HCT116 (cell line): Measurements from ENCODE around the gene COL21A1. TPM values are rescaled to one million over a fixed set of nuclear protein-coding genes. Genes with fewer than 3 reads are reported as not detected.

Experiments
- ATAC-seq: fragments of 200-7000 bp; cut with Tn5 transposase; 2 replicates; pipeline ENCODE4 v1.9.1; 2020; ENCODE audit warnings: mild to moderate bottlenecking, moderate library complexity
- BruUV-seq: library from RNA; stranded (reverse); fragments of 400-500 nt; replicated peaks from 2 replicates; lab custom pipeline; 2021; lab: Mats Ljungman, UMichigan
- CTCF ChIA-PET: fragments of 300-600 bp; sonication (Branson Sonifier 250); formaldehyde crosslinking; loops from one replicate; lab custom pipeline; 2021; ENCODE audit warnings: antibody characterized with exemption; lab: Charles Lee
- POLR2A ChIA-PET: fragments of 300-600, 350-600 bp; sonication (Branson Sonifier 250); formaldehyde crosslinking; loops from one replicate; lab custom pipeline; 2021; ENCODE audit warnings: antibody characterized with exemption; lab: Charles Lee
- RAD21 ChIA-PET, 2 experiments: fragments of 300-600 bp; sonication (Branson Sonifier 250); formaldehyde crosslinking; loops; one replicate each; lab custom pipeline; 2023; ENCODE audit warnings: low total read pairs in 2 of 2; ENCODE audit not compliant: uncharacterized antibody in 2 of 2, unreplicated experiment in 2 of 2, low non-redundant PET in 1 of 2; lab: Charles Lee
- DNase-seq: peaks from one replicate; pipeline ENCODE4 v3.0.0-alpha.2; 2010; ENCODE audit warnings: low read depth, low spot score
- H2AFZ ChIP-seq: fragments of 200-600 bp; shearing (Covaris generic), sonication (generic); 2 replicates; pipeline ENCODE4 v1.6.1; 2017; ENCODE audit warnings: low read depth, mixed run types, mixed read lengths, antibody characterized with exemption, low read length; ENCODE audit not compliant: poor library complexity, severe bottlenecking
- H3K27ac ChIP-seq: 2 replicates; pipeline ENCODE4 v1.5.1; 2012; ENCODE audit warnings: low read depth, low read length
- H3K27me3 ChIP-seq: fragments of 200-600 bp; sonication (generic); 2 replicates; pipeline ENCODE4 v1.6.1; 2016; ENCODE audit warnings: mixed run types, low read length, mixed read lengths; ENCODE audit not compliant: insufficient read depth
- H3K36me3 ChIP-seq, 2 experiments: fragments of 200-500 bp in 1 of 2; fragments of 200-600 bp in 1 of 2; sonication (Bioruptor generic) in 1 of 2; sonication (generic) in 1 of 2; 2 replicates each; pipeline versions ENCODE4 v1.5.1 to v1.6.1; 2014 to 2016; ENCODE audit warnings: low read length in 2 of 2, inconsistent platforms in 1 of 2, mixed read lengths in 1 of 2, mixed run types in 1 of 2; ENCODE audit not compliant: insufficient read depth in 2 of 2, control insufficient read depth in 1 of 2
- H3K4me1 ChIP-seq, 2 experiments: fragments of 200-600 bp in 1 of 2; sonication (generic) in 1 of 2; 2 replicates each; pipeline versions ENCODE4 v1.5.1 to v1.6.1; 2012 to 2017; ENCODE audit warnings: low read length in 2 of 2, inconsistent platforms in 1 of 2, mild to moderate bottlenecking in 1 of 2, mixed read lengths in 1 of 2, mixed run types in 1 of 2, moderate library complexity in 1 of 2; ENCODE audit not compliant: insufficient read depth in 2 of 2, control insufficient read depth in 1 of 2
- H3K4me2 ChIP-seq: fragments of 200-600 bp; sonication (generic); 2 replicates; pipeline ENCODE4 v1.6.1; 2017; ENCODE audit warnings: mixed run types, low read length, mixed read lengths
- H3K4me3 ChIP-seq, 2 experiments: fragments of 200-600 bp in 1 of 2; sonication (generic) in 1 of 2; replicated peaks in 1 of 2; 2 replicates each; pipeline ENCODE4 v1.5.1; 2011 to 2016; ENCODE audit warnings: low read length in 2 of 2, control low read depth in 1 of 2, low read depth in 1 of 2, mild to moderate bottlenecking in 1 of 2, mixed read lengths in 1 of 2, mixed run types in 1 of 2
- H3K79me2 ChIP-seq: fragments of 200-600 bp; sonication (generic); 2 replicates; pipeline ENCODE4 v1.6.1; 2017; ENCODE audit warnings: mild to moderate bottlenecking, mixed run types, low read length, moderate library complexity, mixed read lengths; ENCODE audit not compliant: insufficient read depth
- H3K9ac ChIP-seq: fragments of 200-600 bp; sonication (generic); 2 replicates; pipeline ENCODE4 v1.6.1; 2016; ENCODE audit warnings: low read length, mixed read lengths
- H3K9me2 ChIP-seq: fragments of 200-600 bp; sonication (generic), shearing (Covaris generic); 2 replicates; pipeline ENCODE4 v1.6.1; 2017; ENCODE audit warnings: mixed run types, mild to moderate bottlenecking, moderate library complexity; ENCODE audit not compliant: insufficient read depth
- H3K9me3 ChIP-seq, 2 experiments: fragments of 200-500 bp in 1 of 2; fragments of 200-600 bp in 1 of 2; sonication (Bioruptor generic) in 1 of 2; sonication (generic) in 1 of 2; 2 replicates each; pipeline ENCODE4 v1.6.1; 2014 to 2017; ENCODE audit warnings: low read length in 2 of 2, mixed read lengths in 2 of 2, inconsistent platforms in 1 of 2, low read depth in 1 of 2, mild to moderate bottlenecking in 1 of 2, mixed run types in 1 of 2, moderate library complexity in 1 of 2; ENCODE audit not compliant: control insufficient read depth in 1 of 2, insufficient read depth in 1 of 2
- H4K20me1 ChIP-seq: fragments of 200-600 bp; sonication (generic), shearing (Covaris generic); 2 replicates; pipeline ENCODE4 v1.6.1; 2017; ENCODE audit warnings: mixed run types, mild to moderate bottlenecking, moderate library complexity; ENCODE audit not compliant: insufficient read depth
- CBX3 ChIP-seq: IDR thresholded peaks from 2 replicates; pipeline ENCODE4 v1.6.1; 2012; ENCODE audit warnings: low read depth
- CEBPB ChIP-seq: IDR thresholded peaks from 2 replicates; pipeline ENCODE4 v1.6.1; 2012; ENCODE audit warnings: low read depth
- EZH2 ChIP-seq: fragments of 200-600 bp; sonication (generic); IDR thresholded peaks from 2 replicates; pipeline ENCODE4 v1.6.1; 2017; ENCODE audit warnings: antibody characterized with exemption, mixed run types
- FOSL1 ChIP-seq: IDR thresholded peaks from 2 replicates; pipeline ENCODE4 v1.6.1; 2012; ENCODE audit warnings: low read depth
- JUND ChIP-seq: IDR thresholded peaks from 2 replicates; pipeline ENCODE4 v1.6.1; 2012
- POLR2A ChIP-seq: IDR thresholded peaks from 2 replicates; pipeline ENCODE4 v1.7.0; 2011; ENCODE audit warnings: borderline replicate concordance; ENCODE audit not compliant: insufficient read depth, insufficient read length; ENCODE audit errors: extremely low read depth
- RAD21 ChIP-seq: IDR thresholded peaks from 2 replicates; pipeline ENCODE4 v1.6.1; 2012; ENCODE audit warnings: low read depth, mild to moderate bottlenecking
- SIN3A ChIP-seq: IDR thresholded peaks from 2 replicates; pipeline ENCODE4 v1.6.1; 2012; ENCODE audit warnings: low read depth
- SRF ChIP-seq: IDR thresholded peaks from 2 replicates; pipeline ENCODE4 v1.6.1; 2012; ENCODE audit warnings: low read depth
- TCF7L2 ChIP-seq: IDR thresholded peaks from 2 replicates; pipeline ENCODE4 v1.7.0; 2011; ENCODE audit warnings: borderline replicate concordance, inconsistent platforms; ENCODE audit not compliant: insufficient read depth, insufficient read length; ENCODE audit errors: extremely low read depth
- YY1 ChIP-seq: IDR thresholded peaks from 2 replicates; pipeline ENCODE4 v1.6.1; 2011; ENCODE audit warnings: low read length, low read depth, moderate library complexity, mild to moderate bottlenecking; ENCODE audit not compliant: insufficient replicate concordance; ENCODE audit errors: extremely low read depth
- ZFX ChIP-seq: fragments of 450-650 bp; IDR thresholded peaks from 2 replicates; pipeline ENCODE4 v1.6.1; 2017
- ZNF274 ChIP-seq: fragments of 200-500 bp; sonication (Bioruptor generic); IDR thresholded peaks from 2 replicates; pipeline ENCODE4 v1.6.1; 2014; ENCODE audit warnings: mild to moderate bottlenecking, low read depth, low read length, inconsistent platforms
- intact Hi-C: fragments of 100-400 bp; cut with micrococcal nuclease; formaldehyde crosslinking; loops from 2 replicates; pipeline ENCODE4 v1.10.0; 2022
- total RNA-seq: library from RNA; stranded (reverse); gene quantifications from one replicate; pipeline ENCODE4 v1.2.1, GENCODE V29; 2021; ENCODE audit not compliant: unreplicated experiment
- TF ChIP-seq, protein P1 (sequence below): IDR thresholded peaks from 2 replicates; pipeline ENCODE4 v1.6.1; 2012
- TF ChIP-seq, protein P2 (sequence below): IDR thresholded peaks from 2 replicates; pipeline ENCODE4 v1.6.1; 2012; ENCODE audit warnings: low read depth

Gene COL21A1
- total RNA-seq, 1 experiment from 2014 or later = not detected

DNA sequence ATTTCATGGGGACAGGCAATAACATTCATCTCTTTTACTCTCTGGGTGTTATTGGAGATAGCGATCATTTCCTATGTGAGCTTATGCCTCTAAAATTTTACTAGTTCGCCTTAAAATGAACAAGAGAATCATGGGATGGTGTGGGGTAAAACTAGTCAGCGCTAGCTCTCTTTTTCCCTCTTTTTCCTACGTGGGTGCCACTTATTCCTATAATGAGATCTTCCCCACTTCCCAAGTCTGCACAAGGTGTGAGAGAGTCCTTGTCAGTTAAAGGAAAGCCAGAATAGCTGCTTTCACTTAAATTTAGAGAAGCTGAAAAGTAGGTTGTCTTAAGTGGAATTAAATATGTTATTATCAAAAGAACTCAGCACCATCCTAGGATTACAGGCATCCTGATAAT, 198.8 kb downstream of the COL21A1 start:
- TF ChIP-seq ZFX (no peak), SIN3A (no peak), TCF7L2 (no peak), CEBPB (no peak), POLR2A (no peak), SRF (no peak), ZNF274 (no peak), YY1 (no peak), JUND (no peak), RAD21 (no peak), FOSL1 (no peak), EZH2 (no peak), CBX3 (no peak)
- TF ChIP-seq, protein P1, sequence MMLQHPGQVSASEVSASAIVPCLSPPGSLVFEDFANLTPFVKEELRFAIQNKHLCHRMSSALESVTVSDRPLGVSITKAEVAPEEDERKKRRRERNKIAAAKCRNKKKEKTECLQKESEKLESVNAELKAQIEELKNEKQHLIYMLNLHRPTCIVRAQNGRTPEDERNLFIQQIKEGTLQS = no peak
- TF ChIP-seq, protein P2, sequence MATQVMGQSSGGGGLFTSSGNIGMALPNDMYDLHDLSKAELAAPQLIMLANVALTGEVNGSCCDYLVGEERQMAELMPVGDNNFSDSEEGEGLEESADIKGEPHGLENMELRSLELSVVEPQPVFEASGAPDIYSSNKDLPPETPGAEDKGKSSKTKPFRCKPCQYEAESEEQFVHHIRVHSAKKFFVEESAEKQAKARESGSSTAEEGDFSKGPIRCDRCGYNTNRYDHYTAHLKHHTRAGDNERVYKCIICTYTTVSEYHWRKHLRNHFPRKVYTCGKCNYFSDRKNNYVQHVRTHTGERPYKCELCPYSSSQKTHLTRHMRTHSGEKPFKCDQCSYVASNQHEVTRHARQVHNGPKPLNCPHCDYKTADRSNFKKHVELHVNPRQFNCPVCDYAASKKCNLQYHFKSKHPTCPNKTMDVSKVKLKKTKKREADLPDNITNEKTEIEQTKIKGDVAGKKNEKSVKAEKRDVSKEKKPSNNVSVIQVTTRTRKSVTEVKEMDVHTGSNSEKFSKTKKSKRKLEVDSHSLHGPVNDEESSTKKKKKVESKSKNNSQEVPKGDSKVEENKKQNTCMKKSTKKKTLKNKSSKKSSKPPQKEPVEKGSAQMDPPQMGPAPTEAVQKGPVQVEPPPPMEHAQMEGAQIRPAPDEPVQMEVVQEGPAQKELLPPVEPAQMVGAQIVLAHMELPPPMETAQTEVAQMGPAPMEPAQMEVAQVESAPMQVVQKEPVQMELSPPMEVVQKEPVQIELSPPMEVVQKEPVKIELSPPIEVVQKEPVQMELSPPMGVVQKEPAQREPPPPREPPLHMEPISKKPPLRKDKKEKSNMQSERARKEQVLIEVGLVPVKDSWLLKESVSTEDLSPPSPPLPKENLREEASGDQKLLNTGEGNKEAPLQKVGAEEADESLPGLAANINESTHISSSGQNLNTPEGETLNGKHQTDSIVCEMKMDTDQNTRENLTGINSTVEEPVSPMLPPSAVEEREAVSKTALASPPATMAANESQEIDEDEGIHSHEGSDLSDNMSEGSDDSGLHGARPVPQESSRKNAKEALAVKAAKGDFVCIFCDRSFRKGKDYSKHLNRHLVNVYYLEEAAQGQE = no peak
- no peak overlapping the region for H3K4me2 ChIP-seq
- no peaks in the 10 kb centered on the region for H3K9me2 ChIP-seq
- no peaks in the 10 kb centered on the region for H3K36me3 ChIP-seq
- intact Hi-C loops = no loop called here
- DNase-seq (no peak), ATAC-seq (no peak)
- no TSS peak for BruUV-seq
- H3K27me3 ChIP-seq = no peaks in the 10 kb centered on the region
- H2AFZ ChIP-seq = no peak overlapping the region
- ChIA-PET POLR2A (no interaction called here), CTCF (no interaction called here), RAD21 (no interaction called here)
- H3K4me1 ChIP-seq = no peaks in the 10 kb centered on the region
- H3K9me3 ChIP-seq = no peaks in the 10 kb centered on the region
- no peaks in the 10 kb centered on the region for H3K79me2 ChIP-seq
- H3K4me3 ChIP-seq = no peak overlapping the region
- no peak overlapping the region for H3K27ac ChIP-seq
- no peaks in the 10 kb centered on the region for H4K20me1 ChIP-seq
- no peak overlapping the region for H3K9ac ChIP-seq
